ENCODE measurements around the gene MYL10.

The MYL10 gene

DNA sequence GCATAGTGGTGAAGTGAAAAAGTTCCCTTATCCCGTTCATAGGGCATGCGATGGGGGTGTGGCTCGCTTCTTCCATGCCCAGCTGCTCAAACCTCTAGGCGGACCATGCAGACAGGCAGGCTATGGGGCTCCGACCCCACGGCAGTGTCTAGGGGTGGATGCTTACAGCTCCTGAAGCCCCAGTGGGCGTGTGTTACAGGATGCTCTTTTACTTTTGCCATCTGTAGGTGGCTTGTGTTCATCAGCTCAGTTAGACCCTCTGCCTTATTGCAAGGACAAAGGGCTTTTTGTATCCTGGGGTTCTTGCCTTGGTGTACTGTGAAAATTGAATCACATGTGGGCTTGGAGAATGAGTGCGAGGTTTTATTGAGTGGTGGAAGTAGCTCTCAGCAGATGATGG is at the start of gene MYL10:
MYL10 (minus strand) TSS at position 126 of the 400 bp plus-strand sequence. CDS start 178 bp downstream, outside the sequence.
- no peak for DNase-seq (ENCODE audit: low spot score)

- no peak for DNase-seq (ENCODE audit: low spot score)
Observed at GRCh38 chr7:101678658-101679057, 49.6 kb upstream of the MYL10 start.

GRCh38 chr7:101677797-101678479 is 48.8 kb upstream of the MYL10 start:
- DNase-seq (ENCODE audit: low spot score), result peak; percentile 68

GRCh38 chr7:101677391-101677790 is 48.3 kb upstream of the MYL10 start:
- no peak for DNase-seq (ENCODE audit: low spot score)

- DNase-seq (ENCODE audit: low spot score), result no peak
Observed at GRCh38 chr7:101676956-101677355, 47.9 kb upstream of the MYL10 start.

DNA sequence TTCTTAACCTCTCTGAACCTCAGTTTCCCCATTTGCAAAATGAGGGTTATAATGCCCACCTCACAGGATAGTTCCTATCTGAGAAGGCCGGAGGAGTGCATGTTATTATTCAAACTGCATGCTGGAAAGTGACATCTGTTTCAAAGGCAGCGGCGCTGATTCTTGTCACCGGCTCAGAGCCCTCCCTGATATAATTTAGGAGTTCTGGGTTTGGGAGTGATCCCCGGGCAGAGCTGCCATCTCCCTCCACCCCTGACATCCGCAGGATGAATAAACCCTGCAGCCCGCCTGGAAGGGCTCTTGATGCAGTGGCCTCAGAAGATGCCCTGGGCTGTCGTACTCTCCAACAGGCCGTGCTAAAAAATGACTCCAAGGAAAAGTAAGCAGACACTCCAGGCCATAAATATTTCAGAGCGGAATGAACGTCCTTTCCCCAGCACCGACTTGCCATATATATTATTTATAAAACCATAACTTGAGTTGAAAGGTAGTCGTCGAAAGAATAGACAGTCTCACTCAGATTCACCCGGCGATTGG is 47.0 kb upstream of the MYL10 start:
- no peak for DNase-seq (ENCODE audit: low spot score)

GRCh38 chr7:101674439-101674838 is 45.3 kb upstream of the MYL10 start:
- no peak for DNase-seq (ENCODE audit: low spot score)

- no peak for DNase-seq (ENCODE audit: low spot score)
Observed at GRCh38 chr7:101673951-101674350, 44.9 kb upstream of the MYL10 start.

DNA sequence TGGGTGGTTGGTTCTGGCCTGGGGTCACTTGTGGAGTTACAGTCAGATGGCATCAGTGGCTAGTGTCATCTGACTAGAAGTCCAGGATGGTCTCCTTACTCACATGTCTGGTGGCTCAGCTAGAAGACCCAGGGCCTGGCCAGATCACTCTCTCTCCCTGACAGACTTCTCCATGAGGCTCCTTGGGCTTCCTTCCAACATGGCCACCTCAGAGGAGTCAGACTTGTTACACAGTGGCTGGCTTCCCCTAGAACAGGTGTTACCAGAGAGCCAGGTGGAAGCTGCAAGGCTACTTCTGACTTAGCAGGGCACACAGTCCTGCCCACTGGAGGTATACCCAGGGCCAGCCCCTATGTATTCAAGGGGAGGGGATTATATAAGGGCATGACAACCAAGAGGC is 44.2 kb upstream of the MYL10 start:
- DNase-seq (ENCODE audit: low spot score), result no peak

GRCh38 chr7:101671371-101672356 is 42.6 kb upstream of the MYL10 start:
- DNase-seq (ENCODE audit: low spot score), result no peak

DNA sequence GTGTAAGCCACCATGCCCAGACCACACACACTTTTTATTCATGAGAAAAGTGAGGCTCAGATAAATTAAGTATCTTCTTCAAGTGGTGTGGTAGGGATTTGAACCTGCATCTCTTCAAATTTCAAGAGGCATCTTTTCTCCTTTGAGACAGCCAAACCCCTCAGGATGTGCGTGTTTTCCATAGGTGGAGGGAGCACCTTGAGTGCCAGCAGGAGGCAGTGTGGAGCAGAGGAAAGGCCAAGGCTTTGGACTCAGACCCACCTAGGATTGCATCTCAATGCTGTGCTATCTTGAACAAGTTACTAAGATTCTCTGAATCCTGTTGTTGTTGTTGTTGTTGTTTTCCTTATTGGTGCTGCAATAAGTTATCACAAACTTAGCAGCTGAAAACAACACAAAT is 40.2 kb upstream of the MYL10 start:
- no peak for DNase-seq (ENCODE audit: low spot score)

DNA sequence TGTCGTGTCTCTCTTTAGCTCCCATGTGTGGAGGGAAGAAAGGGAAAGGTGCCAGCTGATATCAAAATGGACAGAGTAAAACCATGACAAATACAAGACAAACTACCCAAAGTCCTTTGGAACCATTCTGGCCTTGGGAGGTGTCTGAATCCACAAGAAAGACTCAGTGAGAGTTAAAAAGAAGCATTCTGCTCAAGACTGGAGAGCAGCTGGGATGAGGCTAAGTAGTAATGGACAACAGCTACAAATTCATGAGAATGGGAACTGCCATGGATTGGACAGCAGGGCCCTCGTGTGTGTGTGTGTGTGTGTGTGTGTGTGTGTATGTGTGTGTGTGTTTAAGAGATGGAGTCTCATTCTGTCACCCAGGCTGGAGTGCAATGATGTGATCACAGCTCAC is 39.6 kb upstream of the MYL10 start:
- DNase-seq (ENCODE audit: low spot score), result no peak

DNA sequence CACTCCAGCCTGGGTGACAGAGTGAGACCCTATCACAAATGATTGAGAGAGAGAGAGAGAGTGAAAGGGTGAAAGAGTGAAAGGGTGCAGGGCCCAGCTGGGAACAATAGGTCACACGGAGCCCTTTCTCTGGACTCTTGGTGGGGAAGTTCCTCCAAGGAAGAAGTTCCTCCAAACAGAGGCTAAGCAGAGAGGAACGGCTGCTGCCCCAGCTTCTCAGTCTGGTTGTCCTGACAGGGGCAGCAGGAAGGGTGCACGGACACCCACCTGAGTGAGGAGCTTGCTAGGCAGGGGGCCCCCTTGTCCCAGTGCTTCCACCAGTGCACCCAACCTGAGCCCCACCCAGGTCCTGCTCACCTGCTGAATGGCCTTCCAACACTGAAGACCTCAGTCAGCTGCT is 38.8 kb upstream of the MYL10 start:
- no peak for DNase-seq (ENCODE audit: low spot score)

DNA sequence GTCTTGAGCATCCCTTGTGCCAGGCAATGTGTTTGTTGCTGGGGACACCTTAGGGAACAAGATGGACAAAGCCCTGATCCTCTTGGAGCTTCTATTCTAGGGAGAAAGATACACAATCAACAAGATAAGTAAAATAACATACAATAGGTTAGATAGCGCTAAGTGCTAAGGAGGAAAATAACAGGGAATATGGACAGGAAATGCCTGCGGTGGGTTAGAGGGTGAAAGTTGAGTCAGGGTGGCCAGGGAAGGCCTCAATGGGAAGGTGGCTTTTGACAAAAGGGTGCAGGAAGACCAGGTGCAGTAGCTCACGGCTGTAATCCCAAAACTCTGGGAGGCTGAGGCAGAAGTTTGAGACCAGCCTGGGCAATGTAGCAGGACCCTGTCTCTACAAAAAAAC is 38.3 kb upstream of the MYL10 start:
- DNase-seq (ENCODE audit: low spot score), result no peak

DNA sequence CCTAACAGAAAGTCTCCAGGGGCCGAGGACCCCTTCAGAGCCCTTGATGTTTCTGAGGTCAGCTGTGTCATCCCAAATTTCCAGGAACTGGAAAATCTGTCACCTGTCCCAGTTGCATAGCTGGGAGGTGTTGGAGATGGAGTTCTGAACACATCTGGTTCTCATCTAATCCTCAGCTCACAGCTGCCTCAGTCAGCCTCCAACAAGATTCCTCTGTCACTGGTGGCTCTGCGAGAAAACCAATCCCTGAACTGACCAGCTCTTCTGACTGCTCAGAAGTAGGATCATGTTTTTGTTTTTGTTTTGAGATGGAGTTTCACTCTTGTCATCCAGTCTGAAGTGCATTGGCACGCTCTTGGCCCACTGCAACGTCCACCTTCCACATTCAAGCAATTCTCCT is 37.6 kb upstream of the MYL10 start:
- no peak for DNase-seq (ENCODE audit: low spot score)

DNA sequence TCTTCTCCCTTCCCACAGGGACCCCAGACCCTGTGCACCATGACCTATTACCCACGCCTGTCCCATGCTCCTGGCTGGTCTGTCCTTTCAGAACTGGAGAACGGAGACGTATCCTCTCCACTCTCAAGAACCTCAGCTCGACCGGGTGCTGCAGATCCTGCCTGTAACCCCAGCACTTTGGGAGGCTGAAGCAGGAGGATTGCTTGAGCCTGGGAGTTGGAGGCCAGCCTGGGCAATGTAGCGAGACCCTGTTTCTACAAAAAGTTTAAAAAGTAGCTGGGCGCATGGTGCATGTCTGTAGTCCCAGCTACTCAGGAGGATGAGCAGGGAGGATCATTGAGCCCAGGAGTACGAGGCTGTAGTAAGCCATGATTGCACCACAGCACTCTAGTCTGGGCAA is 37.2 kb upstream of the MYL10 start:
- DNase-seq (ENCODE audit: low spot score), result no peak

DNA sequence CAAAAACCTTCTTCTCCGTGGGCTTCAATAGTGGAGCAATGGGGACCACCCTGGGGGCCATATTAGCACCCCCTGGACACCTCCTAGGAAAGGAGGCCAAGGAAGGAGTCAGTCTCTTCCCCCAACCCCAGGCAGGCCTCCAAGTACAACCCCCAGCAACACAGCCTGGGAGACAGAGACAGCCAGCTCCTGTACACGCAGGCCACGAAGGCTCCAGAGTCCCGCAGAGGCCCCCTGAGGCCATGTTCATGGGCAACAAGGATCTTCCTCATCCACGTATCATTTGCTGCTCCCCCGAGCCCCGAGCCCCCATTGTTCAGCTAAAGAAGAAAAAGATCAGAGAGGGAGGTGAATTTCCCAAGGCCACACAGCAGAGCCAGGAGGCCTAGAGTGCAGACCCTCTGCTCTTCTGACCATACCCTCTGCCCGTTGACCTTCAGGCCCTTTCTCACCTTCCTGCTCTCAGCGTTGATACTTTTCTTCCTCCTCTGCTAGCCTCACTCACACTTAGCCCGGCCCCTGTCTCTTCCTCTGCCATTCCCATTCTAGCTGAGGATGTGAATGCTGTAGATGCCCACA is 35.9 kb upstream of the MYL10 start:
- no peak for DNase-seq (ENCODE audit: low spot score)

- no peak for DNase-seq (ENCODE audit: low spot score)
Observed at GRCh38 chr7:101664436-101664835, 35.3 kb upstream of the MYL10 start.

GRCh38 chr7:101663747-101664146 is 34.7 kb upstream of the MYL10 start:
- DNase-seq (ENCODE audit: low spot score), result no peak

DNA sequence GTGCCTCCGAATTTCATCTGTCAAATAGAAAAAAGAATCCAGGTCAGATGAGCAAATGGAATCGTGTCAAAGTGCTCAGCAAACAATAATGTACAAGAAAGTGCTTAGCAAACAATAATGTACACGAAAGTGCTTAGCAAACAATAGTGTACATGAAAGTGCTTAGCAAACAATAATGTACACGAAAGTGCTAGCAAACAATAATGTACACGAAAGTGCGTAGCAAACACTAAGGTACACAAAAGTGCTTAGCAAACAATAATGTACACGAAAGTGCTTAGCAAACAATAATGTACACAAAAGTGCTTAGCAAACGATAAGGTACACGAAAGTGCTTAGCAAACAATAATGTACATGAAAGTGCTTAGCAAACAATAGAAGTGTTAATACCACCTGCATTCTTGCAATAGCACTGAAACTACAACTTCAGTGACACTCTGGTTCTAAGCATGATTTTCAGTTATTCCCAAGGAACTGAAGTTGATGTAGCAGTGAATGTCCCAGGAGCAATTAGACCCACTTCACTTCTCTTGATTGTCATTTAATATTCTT is 33.4 kb upstream of the MYL10 start:
- DNase-seq (ENCODE audit: low spot score), result no peak

DNA sequence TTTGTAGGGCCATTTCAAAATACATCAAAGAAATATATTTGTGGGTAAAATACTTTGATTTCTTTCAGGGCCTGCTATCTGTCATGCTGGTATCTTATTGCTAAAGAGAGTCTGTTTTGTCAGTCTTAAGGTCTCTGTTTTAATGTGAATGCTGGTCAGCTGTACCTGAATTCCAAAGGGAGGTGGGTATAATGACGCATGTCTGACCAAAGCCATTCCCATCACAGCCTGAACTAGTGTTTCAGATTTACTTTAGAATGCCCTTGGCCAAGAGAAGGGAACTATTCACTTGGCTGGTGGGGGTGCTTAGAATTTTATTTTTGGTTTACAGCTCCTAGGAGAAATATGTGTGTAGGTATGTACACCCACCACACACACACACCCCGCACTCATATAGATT is 30.6 kb upstream of the MYL10 start:
- DNase-seq (ENCODE audit: low spot score), result no peak

- DNase-seq (ENCODE audit: low spot score), result no peak
Observed at GRCh38 chr7:101657171-101657570, 28.1 kb upstream of the MYL10 start.

Measured in RKO (cell line).